Thymus (tissue), 11 donors: ENCODE results near the gene ARL13B. TPM values are rescaled to one million over a fixed set of nuclear protein-coding genes. Genes with fewer than 3 reads are reported as not detected.
"Not testable (repeated sequence)": the region's sequence is repeated elsewhere in the genome, so short reads cannot be mapped to it uniquely, and the experiment has no call there.

Source experiments
- DNase-seq, 9 donors: peaks; one replicate each; pipeline ENCODE4 v3.0.0-alpha.2; 2013; ENCODE audit warnings: low spot score in 9 of 9, low read depth in 6 of 9, missing footprints in 1 of 9
- H3K27ac ChIP-seq, 2 donors: one replicate each; pipeline ENCODE4 v1.5.1; 2013; ENCODE audit warnings: control low read depth in 1 of 2, low read depth in 1 of 2, low read length in 1 of 2, mild to moderate bottlenecking in 1 of 2, moderate library complexity in 1 of 2
- H3K27me3 ChIP-seq, 2 donors: one replicate each; pipeline ENCODE4 v1.5.1; 2013; ENCODE audit warnings: low read length in 1 of 2; ENCODE audit not compliant: control insufficient read depth in 2 of 2, insufficient read depth in 1 of 2
- H3K36me3 ChIP-seq, 2 donors: one replicate each; pipeline ENCODE4 v1.5.1; 2013; ENCODE audit warnings: low read length in 1 of 2, mild to moderate bottlenecking in 1 of 2, moderate library complexity in 1 of 2; ENCODE audit not compliant: control insufficient read depth in 2 of 2, insufficient read depth in 2 of 2
- H3K4me1 ChIP-seq, 2 donors: one replicate each; pipeline ENCODE4 v1.5.1; 2013; ENCODE audit warnings: low read length in 2 of 2; ENCODE audit not compliant: control insufficient read depth in 2 of 2, insufficient read depth in 2 of 2
- H3K4me3 ChIP-seq, 2 donors: one replicate each; pipeline ENCODE4 v1.5.1; 2013; ENCODE audit warnings: low read length in 2 of 2, control low read depth in 1 of 2, mild to moderate bottlenecking in 1 of 2
- H3K9me3 ChIP-seq, 2 donors: one replicate each; pipeline ENCODE4 v1.5.1; 2013; ENCODE audit warnings: low read length in 1 of 2, mild to moderate bottlenecking in 1 of 2; ENCODE audit not compliant: control insufficient read depth in 2 of 2, insufficient read depth in 1 of 2
- WGBS: extraction: QIAGEN DNeasy Blood & Tissue Kit; methylation state at CpG from one replicate; pipeline ENCODE4 v1.1.7; 2013; 5-methylcytosine and 5-hydroxymethylcytosine counted together
- polyA plus RNA-seq: library from polyadenylated mRNA; stranded (reverse); fragments of 200-250 nt; gene quantifications from one replicate; pipeline ENCODE4 v1.2.3, GENCODE V29; 2013
- total RNA-seq: library from RNA; stranded (reverse); fragments of 120-200 nt; gene quantifications from one replicate; pipeline ENCODE4 v1.2.4, GENCODE V29; 2013
- donor health status: healthy.

The ARL13B gene
- total and polyA plus RNA-seq, 2 donors, result 6.7 to 8.5 TPM

DNA sequence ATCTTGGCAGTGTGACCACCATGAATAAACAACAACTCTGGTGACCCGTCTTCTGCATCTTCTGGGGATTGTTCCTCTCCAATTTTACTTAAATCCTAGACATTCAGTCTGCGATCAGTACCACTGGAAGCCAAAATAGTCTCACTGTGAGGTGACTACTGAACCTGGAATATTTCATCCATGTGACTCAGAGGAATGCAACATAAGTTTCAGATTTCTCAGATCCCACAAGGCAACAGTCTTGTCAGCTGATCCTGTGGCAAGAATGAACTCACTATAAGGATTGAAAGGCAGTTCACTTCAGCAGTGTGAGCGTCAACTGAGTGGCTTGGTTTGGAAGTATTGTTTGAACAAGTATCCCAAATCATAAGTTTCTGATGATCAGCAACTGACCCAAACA is 96.1 kb downstream of the ARL13B start:
- H3K4me1 ChIP-seq, result no peaks in the 10 kb centered on the region
- no peak for DNase-seq

DNA sequence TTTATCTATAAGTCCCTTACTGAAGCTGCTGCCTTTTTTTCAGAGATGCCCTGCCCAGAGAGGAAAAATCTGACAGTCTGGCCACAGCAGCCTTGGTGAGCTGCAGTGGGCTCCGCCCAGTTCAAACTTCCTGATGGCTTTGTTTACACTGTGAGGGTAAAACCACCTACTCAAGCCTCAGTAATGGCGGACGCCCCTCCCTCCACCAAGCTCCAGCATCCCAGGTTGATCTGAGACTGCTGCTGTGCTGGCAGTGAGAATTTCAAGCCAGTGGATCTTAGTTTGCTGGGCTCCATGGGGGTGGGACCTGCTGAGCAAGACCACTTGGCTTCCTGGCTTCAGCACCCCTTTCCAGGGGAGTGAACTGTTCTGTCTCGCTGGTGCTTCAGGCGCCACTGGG is 100.6 kb downstream of the ARL13B start:
- not testable (repeated sequence) for H3K9me3 ChIP-seq, H3K4me3 ChIP-seq, H3K36me3 ChIP-seq, H3K4me1 ChIP-seq, H3K27ac ChIP-seq, DNase-seq, H3K27me3 ChIP-seq
- 97% methylated on average over 5 of the region's 5 CpGs for WGBS

More for the DNA sequence above, 96.1 kb downstream of the ARL13B start:
- Histone ChIP-seq H3K36me3 (peaks cover 0 to 6% of the 10 kb centered on the region in 2 donors), H3K9me3 (no peaks in the 10 kb centered on the region), H3K27me3 (no peaks in the 10 kb centered on the region), H3K27ac (no peak overlapping the region), H3K4me3 (no peak overlapping the region)
- WGBS, result 97% methylated on average over 3 of the region's 3 CpGs

DNA sequence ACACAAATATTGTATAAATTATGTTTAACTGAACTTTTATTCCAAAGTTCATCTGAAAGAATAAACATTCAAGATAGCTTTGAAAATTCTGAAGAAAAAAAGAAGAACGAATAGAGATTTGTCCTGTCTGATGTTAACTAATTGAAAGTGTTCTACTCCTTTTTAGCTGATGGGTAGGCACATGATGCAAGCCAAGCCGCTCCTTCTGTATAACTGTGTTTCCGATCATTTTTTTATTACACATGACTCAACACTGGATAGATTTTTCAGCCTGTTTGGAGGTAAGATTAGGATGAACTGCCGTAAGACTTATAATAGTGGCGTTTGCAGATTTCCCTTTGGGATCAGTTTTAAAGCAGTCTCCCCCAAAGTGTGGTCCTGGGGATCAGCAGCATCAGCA is 101.9 kb downstream of the ARL13B start:
- no peaks in the 10 kb centered on the region for H3K27me3 ChIP-seq
- H3K4me1 ChIP-seq, result no peaks in the 10 kb centered on the region
- peaks cover 3 to 8% of the 10 kb centered on the region in 2 donors for H3K36me3 ChIP-seq
- no peak overlapping the region for H3K27ac ChIP-seq
- WGBS, result 97% methylated on average over 5 of the region's 5 CpGs
- no peaks in the 10 kb centered on the region for H3K9me3 ChIP-seq
- no peak overlapping the region for H3K4me3 ChIP-seq
- DNase-seq, result no peak

DNA sequence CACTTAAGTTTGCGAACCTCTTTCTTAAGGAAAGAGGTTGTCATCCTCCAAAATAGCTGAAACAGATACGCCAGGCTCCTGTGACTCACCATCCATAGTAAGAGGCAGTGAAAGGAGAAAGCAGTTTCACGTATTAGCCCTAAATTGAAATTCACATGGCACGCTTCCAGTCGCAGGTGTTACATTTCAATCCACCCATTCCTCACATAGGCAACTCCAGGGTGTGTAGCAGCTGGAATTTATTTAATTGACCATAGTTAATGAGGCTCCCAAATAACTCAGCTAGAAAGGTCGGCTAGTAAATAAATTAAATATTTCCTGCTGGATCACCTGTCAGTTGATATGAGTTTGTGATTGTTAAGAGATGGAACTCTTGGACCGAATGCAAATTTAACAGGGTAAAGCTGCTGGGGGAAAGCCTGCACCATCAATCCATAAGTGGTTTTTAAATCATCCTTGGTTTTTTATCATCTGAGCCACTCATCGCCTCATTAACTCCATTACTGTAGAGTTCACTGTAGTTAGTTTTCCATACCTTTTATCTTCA is 102.5 kb downstream of the ARL13B start:
- Histone ChIP-seq H3K9me3 (no peaks in the 10 kb centered on the region), H3K4me3 (no peak overlapping the region), H3K4me1 (no peaks in the 10 kb centered on the region), H3K27ac (no peak overlapping the region), H3K36me3 (peaks cover 3 to 8% of the 10 kb centered on the region in 2 donors), H3K27me3 (no peaks in the 10 kb centered on the region)
- WGBS, result 95% methylated on average over 8 of the region's 8 CpGs
- DNase-seq, result no peak

DNA sequence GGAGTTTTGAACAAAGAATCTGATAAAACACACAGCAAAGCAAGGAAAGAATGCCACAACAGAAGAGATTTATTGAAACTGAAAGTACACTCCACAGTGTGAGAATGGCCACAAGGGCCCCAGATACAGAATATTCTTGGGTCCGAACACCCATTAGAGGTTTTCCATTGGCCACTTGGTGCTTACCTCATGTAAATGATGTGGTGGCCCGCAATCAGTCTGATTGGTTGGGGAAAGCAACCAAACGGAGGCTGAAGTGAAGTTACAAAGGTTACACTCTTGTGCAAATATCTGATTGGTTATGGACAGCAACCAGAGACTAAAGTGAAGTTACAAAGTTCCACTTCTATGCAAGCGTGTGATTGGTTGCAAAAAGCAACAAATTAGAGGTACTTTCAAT is 103.3 kb downstream of the ARL13B start:
- Histone ChIP-seq H3K27me3 (no peaks in the 10 kb centered on the region), H3K9me3 (no peaks in the 10 kb centered on the region), H3K36me3 (peaks cover 3 to 8% of the 10 kb centered on the region in 2 donors), H3K27ac (no peak overlapping the region), H3K4me3 (no peak overlapping the region), H3K4me1 (no peaks in the 10 kb centered on the region)
- 96% methylated on average over 4 of the region's 4 CpGs for WGBS
- no peak for DNase-seq

DNA sequence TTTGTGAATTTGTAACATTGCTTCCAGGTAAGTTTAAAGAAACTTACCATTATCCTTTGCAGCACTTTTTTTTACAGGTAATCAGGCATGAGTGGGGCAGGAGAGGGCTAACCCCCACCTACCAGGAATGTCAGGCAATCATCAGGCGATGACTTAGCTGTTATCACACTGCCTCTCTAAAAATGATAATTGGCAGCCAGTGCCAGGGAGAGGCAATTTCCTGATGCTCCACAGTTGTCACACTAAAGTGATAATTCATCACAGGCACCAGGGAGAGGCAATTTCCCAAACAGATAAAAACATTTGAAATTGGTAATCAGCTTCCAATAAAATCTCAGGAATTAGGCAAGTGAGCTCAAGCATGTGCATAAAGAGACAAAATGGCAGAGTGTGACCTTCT is 109.2 kb downstream of the ARL13B start:
- H3K4me3 ChIP-seq, result no peak overlapping the region
- H3K27ac ChIP-seq, result no peak overlapping the region
- 96% methylated on average over 1 of the region's 1 CpG for WGBS
- H3K4me1 ChIP-seq, result no peaks in the 10 kb centered on the region
- H3K9me3 ChIP-seq, result no peaks in the 10 kb centered on the region
- H3K36me3 ChIP-seq, result peaks cover 3 to 12% of the 10 kb centered on the region in 2 donors
- H3K27me3 ChIP-seq, result no peaks in the 10 kb centered on the region
- DNase-seq, result no peak

DNA sequence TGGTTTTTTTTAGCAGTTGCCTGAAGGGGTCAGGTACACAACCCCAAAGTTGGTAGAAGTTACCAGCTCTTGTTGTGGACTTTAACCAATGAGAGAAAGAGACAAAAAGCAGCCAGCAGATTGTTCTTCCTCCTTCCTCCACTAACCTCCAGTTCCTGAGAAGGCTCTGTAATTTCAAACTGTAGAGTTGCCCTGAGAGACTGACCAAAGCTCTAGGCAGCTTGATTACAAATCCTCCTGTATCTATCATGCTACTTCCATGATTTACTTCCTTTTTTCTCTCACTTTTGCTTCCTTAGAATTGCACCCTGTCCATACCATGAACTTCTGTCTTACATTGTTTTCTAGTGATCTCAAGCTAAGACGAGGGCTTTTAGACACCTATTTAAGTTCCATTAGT is 112.1 kb downstream of the ARL13B start:
- Histone ChIP-seq H3K4me3 (no peak overlapping the region), H3K4me1 (no peaks in the 10 kb centered on the region), H3K27me3 (no peaks in the 10 kb centered on the region), H3K9me3 (no peaks in the 10 kb centered on the region), H3K36me3 (peaks cover 7 to 10% of the 10 kb centered on the region in 2 donors), H3K27ac (no peak overlapping the region)
- no peak for DNase-seq
- WGBS, result 96% methylated on average over 1 of the region's 1 CpG

DNA sequence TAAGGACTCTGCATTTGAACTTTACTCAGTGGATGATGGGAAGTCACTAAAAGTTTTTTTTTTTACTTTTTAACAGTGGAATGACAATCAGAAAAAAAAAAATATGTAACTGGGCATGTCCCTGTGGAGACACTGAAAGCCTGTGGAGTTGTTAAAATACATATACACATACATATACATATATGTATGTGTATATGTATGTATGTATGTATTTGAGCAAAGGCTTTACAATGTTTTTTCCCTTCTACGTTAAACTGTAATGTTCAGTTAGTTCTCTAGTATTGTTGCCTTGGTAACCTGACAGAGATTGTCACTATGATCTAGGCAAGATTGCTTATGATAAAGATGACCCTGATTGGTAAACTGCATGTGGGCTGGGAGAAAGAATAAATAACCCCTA is 113.2 kb downstream of the ARL13B start:
- H3K9me3 ChIP-seq, result no peaks in the 10 kb centered on the region
- no peaks in the 10 kb centered on the region for H3K27me3 ChIP-seq
- no peak overlapping the region for H3K4me3 ChIP-seq
- no peaks in the 10 kb centered on the region for H3K4me1 ChIP-seq
- no peak overlapping the region for H3K27ac ChIP-seq
- WGBS, result 100% methylated on average over 1 of the region's 1 CpG
- peaks cover 10 to 12% of the 10 kb centered on the region in 2 donors for H3K36me3 ChIP-seq
- DNase-seq, result no peak

DNA sequence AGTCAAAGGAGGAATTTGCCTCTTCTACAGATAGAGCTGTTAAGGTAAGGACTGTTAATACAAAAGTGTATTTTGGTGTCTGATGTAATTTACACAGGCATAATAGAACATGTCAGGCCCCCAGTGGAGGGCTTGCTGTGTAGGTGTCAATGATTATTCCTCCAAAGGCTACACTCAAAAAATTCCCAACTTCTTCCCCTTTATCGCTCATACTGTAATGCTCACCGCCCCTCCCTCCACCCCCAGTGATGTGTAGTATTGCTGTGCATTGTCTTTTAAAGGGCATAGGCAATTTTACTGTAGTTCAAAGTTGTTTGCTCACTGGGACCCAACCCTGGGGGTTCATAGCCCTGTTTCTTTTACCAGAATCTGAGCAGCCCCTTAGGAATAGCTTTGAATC is 115.2 kb downstream of the ARL13B start:
- Histone ChIP-seq H3K4me3 (no peak overlapping the region), H3K27me3 (no peaks in the 10 kb centered on the region), H3K9me3 (no peaks in the 10 kb centered on the region), H3K27ac (no peak overlapping the region), H3K4me1 (no peaks in the 10 kb centered on the region), H3K36me3 (peaks cover 15 to 17% of the 10 kb centered on the region in 2 donors)
- no peak for DNase-seq
- 94% methylated on average over 2 of the region's 2 CpGs for whole genome bisulfite sequencing

DNA sequence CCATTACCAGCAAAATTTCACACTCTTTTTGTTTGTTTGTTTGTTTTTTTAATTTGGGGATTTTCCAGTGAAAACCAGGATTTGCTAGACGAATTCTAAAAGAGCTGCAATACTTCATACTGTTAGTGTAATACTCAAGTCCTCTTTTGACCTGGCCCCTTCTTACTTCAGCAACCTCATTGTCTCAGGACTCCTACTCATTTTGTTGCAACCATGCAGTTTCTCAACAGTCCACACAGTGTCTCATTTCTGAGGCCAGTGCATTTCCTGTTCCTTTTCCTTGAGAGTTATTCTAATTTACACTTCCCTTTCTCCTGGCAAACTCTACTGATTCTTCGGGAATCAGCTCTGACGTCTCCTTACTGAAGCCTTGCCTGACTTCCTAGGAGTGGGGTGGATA is 118.5 kb downstream of the ARL13B start:
- H3K27ac ChIP-seq, result no peak overlapping the region
- WGBS, result 97% methylated on average over 3 of the region's 3 CpGs
- no peaks in the 10 kb centered on the region for H3K9me3 ChIP-seq
- no peaks in the 10 kb centered on the region for H3K27me3 ChIP-seq
- no peaks in the 10 kb centered on the region for H3K4me1 ChIP-seq
- no peak overlapping the region for H3K4me3 ChIP-seq
- no peak for DNase-seq
- peaks cover 15 to 17% of the 10 kb centered on the region in 2 donors for H3K36me3 ChIP-seq
